Mesendoderm (in vitro differentiated cells): Measurements from ENCODE around the gene BEST2.

ENCODE experiments used
- DNase-seq: peaks from one replicate; pipeline ENCODE4 v3.0.0; 2013
- H2AK5ac ChIP-seq: 2 replicates; pipeline ENCODE4 v1.6.1; 2013; ENCODE audit warnings: low read length, inconsistent platforms
- H2BK120ac ChIP-seq: 2 replicates; pipeline ENCODE4 v1.6.1; 2013; ENCODE audit warnings: low read depth, mild to moderate bottlenecking, low read length, moderate library complexity, mixed read lengths
- H2BK15ac ChIP-seq: replicated peaks from 2 replicates; pipeline ENCODE4 v1.6.1; 2013; ENCODE audit warnings: low read depth, mild to moderate bottlenecking, moderate library complexity
- H2BK5ac ChIP-seq: 2 replicates; pipeline ENCODE4 v1.6.1; 2013; ENCODE audit warnings: low read length, inconsistent platforms
- H3K18ac ChIP-seq: 2 replicates; pipeline ENCODE4 v1.6.1; 2013; ENCODE audit warnings: mild to moderate bottlenecking, low read length, mixed read lengths
- H3K23ac ChIP-seq: one replicate; pipeline ENCODE4 v1.6.1; 2013; ENCODE audit warnings: low read length
- H3K27ac ChIP-seq: 2 replicates; pipeline ENCODE4 v1.5.1; 2013; ENCODE audit warnings: low read depth, mild to moderate bottlenecking, inconsistent platforms, low read length, moderate library complexity
- H3K27me3 ChIP-seq: 2 replicates; pipeline ENCODE4 v1.6.1; 2013; ENCODE audit warnings: low read length, control low read depth, mild to moderate bottlenecking, inconsistent platforms; ENCODE audit not compliant: insufficient read depth, poor library complexity
- H3K36me3 ChIP-seq: 2 replicates; pipeline ENCODE4 v1.6.1; 2013; ENCODE audit warnings: low read length, inconsistent platforms; ENCODE audit not compliant: control insufficient read depth, insufficient read depth
- H3K4ac ChIP-seq: one replicate; pipeline ENCODE4 v1.6.1; 2013; ENCODE audit warnings: low read depth, mild to moderate bottlenecking, low read length, moderate library complexity
- H3K4me1 ChIP-seq: 2 replicates; pipeline ENCODE4 v1.6.1; 2013; ENCODE audit warnings: low read depth, low read length, inconsistent platforms; ENCODE audit not compliant: control insufficient read depth
- H3K4me2 ChIP-seq: 2 replicates; pipeline ENCODE4 v1.6.1; 2013; ENCODE audit warnings: low read length
- H3K4me3 ChIP-seq: 2 replicates; pipeline ENCODE4 v1.5.1; 2013; ENCODE audit warnings: mild to moderate bottlenecking, low read length
- H3K56ac ChIP-seq: one replicate; pipeline ENCODE4 v1.6.1; 2013; ENCODE audit warnings: low read length
- H3K79me1 ChIP-seq: 2 replicates; pipeline ENCODE4 v1.6.1; 2013; ENCODE audit warnings: low read length, inconsistent platforms
- H3K79me2 ChIP-seq: 2 replicates; pipeline ENCODE4 v1.6.1; 2013; ENCODE audit warnings: mild to moderate bottlenecking, low read length; ENCODE audit not compliant: control insufficient read depth, insufficient read depth
- H3K9ac ChIP-seq: 2 replicates; pipeline ENCODE4 v1.6.1; 2013; ENCODE audit warnings: low read length, inconsistent platforms
- H4K5ac ChIP-seq: one replicate; pipeline ENCODE4 v1.6.1; 2013; ENCODE audit warnings: low read length
- H4K8ac ChIP-seq: one replicate; pipeline ENCODE4 v1.6.1; 2013; ENCODE audit warnings: low read depth, mild to moderate bottlenecking, control low read depth, low read length, moderate library complexity
- WGBS: extraction: QIAGEN DNeasy Blood & Tissue Kit; methylation state at CpG from one replicate; pipeline ENCODE4 v1.1.7; 2013; ENCODE audit warnings: low lambda C conversion rate, missing lambda C conversion rate; ENCODE audit not compliant: insufficient coverage; ENCODE audit errors: extremely low coverage; 5-methylcytosine and 5-hydroxymethylcytosine counted together

BEST2 gene

GRCh38 chr19:12800466-12800770 lies 48.8 kb downstream of the BEST2 start:
- no peak overlapping the region for H3K27ac ChIP-seq
- H3K4me2 ChIP-seq = peak overlapping the region; percentile 91
- H3K4ac ChIP-seq = no peak overlapping the region
- no peak overlapping the region for H3K18ac ChIP-seq
- no peak overlapping the region for H3K4me3 ChIP-seq
- DNase-seq = no peak
- no peak overlapping the region for H2BK5ac ChIP-seq
- no peak overlapping the region for H2BK120ac ChIP-seq
- no peaks in the 10 kb centered on the region for H3K27me3 ChIP-seq
- H2BK15ac ChIP-seq = no peak overlapping the region
- H3K4me1 ChIP-seq = peaks cover 6% of the 10 kb centered on the region
- H3K79me2 ChIP-seq = peaks cover 3% of the 10 kb centered on the region
- no peak overlapping the region for H4K5ac ChIP-seq
- H3K36me3 ChIP-seq = peaks cover 2% of the 10 kb centered on the region
- H4K8ac ChIP-seq = no peak overlapping the region
- H3K56ac ChIP-seq = peak overlapping the region; percentile 99
- H2AK5ac ChIP-seq = no peak overlapping the region
- H3K79me1 ChIP-seq = peaks cover 5% of the 10 kb centered on the region
- no CpG with 5 or more reads among the region's 1 CpG for WGBS
- H3K9ac ChIP-seq = peak overlapping the region; percentile 99
- H3K23ac ChIP-seq = no peak overlapping the region

- Histone ChIP-seq H3K23ac (no peak overlapping the region), H2BK5ac (peak overlapping the region; percentile 27), H4K8ac (no peak overlapping the region), H3K18ac (peak overlapping the region; percentile 11), H3K4me3 (peak overlapping the region; percentile 97), H3K27me3 (no peaks in the 10 kb centered on the region), H3K79me2 (peaks cover 3% of the 10 kb centered on the region), H3K4me1 (peaks cover 4% of the 10 kb centered on the region), H3K4ac (peak overlapping the region; percentile 11), H3K27ac (no peak overlapping the region), H2BK15ac (no peak overlapping the region), H3K79me1 (peaks cover 5% of the 10 kb centered on the region), H3K36me3 (peaks cover 2% of the 10 kb centered on the region), H3K4me2 (peak overlapping the region; percentile 91), H2AK5ac (no peak overlapping the region), H2BK120ac (no peak overlapping the region), H4K5ac (no peak overlapping the region), H3K9ac (peak overlapping the region; percentile 99), H3K56ac (peak overlapping the region; percentile 99)
- no CpG with 5 or more reads among the region's 38 CpGs for WGBS
- DNase-seq = no peak
These were observed 49.4 kb downstream of the BEST2 start for GRCh38 chr19:12800923-12801465.

- Histone ChIP-seq H3K4ac (peak within 1 kb of the TSS; percentile 11), H3K56ac (peak within 1 kb of the TSS; percentile 99), H2BK5ac (peak within 1 kb of the TSS; percentile 27), H4K5ac (no peak within 1 kb of the TSS), H3K4me1 (peaks cover 2% of the 10 kb centered on the region), H3K18ac (peak within 1 kb of the TSS; percentile 11), H2BK120ac (no peak within 1 kb of the TSS), H2BK15ac (no peak within 1 kb of the TSS), H3K79me2 (peaks cover 3% of the 10 kb centered on the region), H3K36me3 (peaks cover 2% of the 10 kb centered on the region), H3K27me3 (no peaks in the 10 kb centered on the region), H3K79me1 (peaks cover 5% of the 10 kb centered on the region), H4K8ac (no peak within 1 kb of the TSS), H3K27ac (no peak within 1 kb of the TSS), H3K4me3 (peak within 1 kb of the TSS; percentile 97), H3K4me2 (peak within 1 kb of the TSS; percentile 91), H2AK5ac (no peak within 1 kb of the TSS), H3K23ac (no peak within 1 kb of the TSS), H3K9ac (peak within 1 kb of the TSS; percentile 99)
- WGBS = no CpG with 5 or more reads among the region's 78 CpGs
- DNase-seq = peak; percentile 79
These were observed 50.1 kb downstream of the BEST2 start, which contains the start of the genes PRDX2 and THSD8 for GRCh38 chr19:12801466-12802266. Gene PRDX2 (minus strand): TSS chr19:12801800. CDS start chr19:12801261, 539 bp downstream. Gene THSD8 (plus strand): TSS chr19:12802069. CDS start chr19:12802072, 3 bp downstream.

- Histone ChIP-seq H3K27me3 (no peaks in the 10 kb centered on the region), H3K4ac (no peak overlapping the region), H3K79me2 (peaks cover 5% of the 10 kb centered on the region), H3K18ac (no peak overlapping the region), H4K5ac (no peak overlapping the region), H3K4me3 (no peak overlapping the region), H2BK15ac (no peak overlapping the region), H3K79me1 (peaks cover 12% of the 10 kb centered on the region), H3K4me2 (peak overlapping the region; percentile 91), H3K9ac (peak overlapping the region; percentile 37), H3K27ac (no peak overlapping the region), H3K4me1 (peaks cover 5% of the 10 kb centered on the region), H2BK5ac (no peak overlapping the region), H4K8ac (no peak overlapping the region), H2BK120ac (no peak overlapping the region), H3K36me3 (peaks cover 2% of the 10 kb centered on the region), H3K56ac (peak overlapping the region; percentile 99), H2AK5ac (no peak overlapping the region), H3K23ac (no peak overlapping the region)
- WGBS = no CpG with 5 or more reads among the region's 22 CpGs
- no peak for DNase-seq
These were observed 50.9 kb downstream of the BEST2 start for GRCh38 chr19:12802267-12803106.

- WGBS = no CpG with 5 or more reads among the region's 26 CpGs
- peaks cover 4% of the 10 kb centered on the region for H3K36me3 ChIP-seq
- H3K4me2 ChIP-seq = no peak overlapping the region
- no peak overlapping the region for H3K4ac ChIP-seq
- no peak overlapping the region for H3K4me3 ChIP-seq
- peaks cover 5% of the 10 kb centered on the region for H3K79me2 ChIP-seq
- H2BK15ac ChIP-seq = no peak overlapping the region
- no peak overlapping the region for H3K27ac ChIP-seq
- H3K23ac ChIP-seq = no peak overlapping the region
- no peak overlapping the region for H4K5ac ChIP-seq
- no peak overlapping the region for H2BK5ac ChIP-seq
- H3K27me3 ChIP-seq = no peaks in the 10 kb centered on the region
- H2BK120ac ChIP-seq = no peak overlapping the region
- no peak overlapping the region for H3K56ac ChIP-seq
- H2AK5ac ChIP-seq = no peak overlapping the region
- H3K4me1 ChIP-seq = peaks cover 5% of the 10 kb centered on the region
- no peak overlapping the region for H3K18ac ChIP-seq
- no peak overlapping the region for H3K9ac ChIP-seq
- no peak for DNase-seq
- peaks cover 12% of the 10 kb centered on the region for H3K79me1 ChIP-seq
- no peak overlapping the region for H4K8ac ChIP-seq
These were observed 52.5 kb downstream of the BEST2 start for GRCh38 chr19:12804051-12804450.
